ENCODE results near the gene SPSB1.
"Not testable (repeated sequence)": the region's sequence is repeated elsewhere in the genome, so short reads cannot be mapped to it uniquely, and the experiment has no call there.

The SPSB1 gene

DNA sequence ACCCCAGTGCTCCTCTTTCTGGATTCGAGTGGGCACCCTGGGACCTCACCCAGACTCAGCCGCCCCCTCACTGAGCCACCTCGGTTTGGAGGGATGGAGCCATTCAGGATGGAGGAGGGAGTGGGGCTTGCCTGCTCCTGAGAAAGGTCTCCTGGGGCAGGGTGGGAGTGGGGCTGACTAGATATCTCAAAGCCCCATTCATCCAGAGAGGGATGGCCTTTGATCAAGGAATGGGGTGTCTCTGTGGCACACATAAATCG lies 10.1 kb upstream of the SPSB1 start:
- H3K4me3 Mint-ChIP-seq = no peak overlapping the region
- no peak overlapping the region for H3K27ac Mint-ChIP-seq
- H3K27me3 Mint-ChIP-seq = no peaks in the 10 kb centered on the region
- H3K9me3 Mint-ChIP-seq = peaks cover 4% of the 10 kb centered on the region
- H3K4me1 Mint-ChIP-seq = peaks cover 44% of the 10 kb centered on the region
- H3K36me3 Mint-ChIP-seq = peaks cover 1% of the 10 kb centered on the region

- H3K4me3 Mint-ChIP-seq = peak overlapping the region; percentile 39
Observed at GRCh38 chr1:9284061-9284460, 8.6 kb upstream of the SPSB1 start.

DNA sequence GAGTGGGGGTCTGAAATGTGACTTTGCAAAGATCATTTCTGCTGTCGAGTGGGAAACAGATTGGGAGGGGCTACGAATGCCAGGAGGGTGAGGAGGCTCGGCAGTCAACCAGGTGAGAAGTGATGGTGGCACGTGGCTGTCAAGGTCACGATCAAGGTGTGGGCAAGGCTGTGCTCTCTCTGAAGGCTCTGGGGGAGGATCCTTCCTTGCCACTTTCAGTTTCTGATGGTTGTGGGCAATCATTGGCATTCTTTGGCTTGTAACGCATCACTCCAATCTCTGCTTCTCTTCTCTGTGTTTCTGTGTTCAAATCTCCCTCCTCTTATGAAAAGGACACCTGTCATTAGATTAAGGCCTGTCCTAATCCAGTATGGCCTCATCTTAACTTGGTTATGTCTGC lies 6.1 kb upstream of the SPSB1 start:
- Mint-ChIP-seq H3K36me3 (peaks cover 3% of the 10 kb centered on the region), H3K4me1 (peaks cover 28% of the 10 kb centered on the region), H3K9me3 (peaks cover 4% of the 10 kb centered on the region), H3K4me3 (no peak overlapping the region), H3K27me3 (no peaks in the 10 kb centered on the region), H3K27ac (peak overlapping the region; percentile 2)

More at GRCh38 chr1:9284061-9284460, 8.6 kb upstream of the SPSB1 start:
- H3K9me3 Mint-ChIP-seq = peaks cover 4% of the 10 kb centered on the region
- no peaks in the 10 kb centered on the region for H3K27me3 Mint-ChIP-seq
- peaks cover 40% of the 10 kb centered on the region for H3K4me1 Mint-ChIP-seq
- no peak overlapping the region for H3K27ac Mint-ChIP-seq
- peaks cover 3% of the 10 kb centered on the region for H3K36me3 Mint-ChIP-seq

- Mint-ChIP-seq H3K4me1 (peaks cover 13% of the 10 kb centered on the region), H3K27me3 (no peaks in the 10 kb centered on the region), H3K36me3 (peaks cover 3% of the 10 kb centered on the region), H3K9me3 (peaks cover 4% of the 10 kb centered on the region), H3K27ac (no peak overlapping the region), H3K4me3 (no peak overlapping the region)
Observed at GRCh38 chr1:9289090-9289534, 3.6 kb upstream of the SPSB1 start.

DNA sequence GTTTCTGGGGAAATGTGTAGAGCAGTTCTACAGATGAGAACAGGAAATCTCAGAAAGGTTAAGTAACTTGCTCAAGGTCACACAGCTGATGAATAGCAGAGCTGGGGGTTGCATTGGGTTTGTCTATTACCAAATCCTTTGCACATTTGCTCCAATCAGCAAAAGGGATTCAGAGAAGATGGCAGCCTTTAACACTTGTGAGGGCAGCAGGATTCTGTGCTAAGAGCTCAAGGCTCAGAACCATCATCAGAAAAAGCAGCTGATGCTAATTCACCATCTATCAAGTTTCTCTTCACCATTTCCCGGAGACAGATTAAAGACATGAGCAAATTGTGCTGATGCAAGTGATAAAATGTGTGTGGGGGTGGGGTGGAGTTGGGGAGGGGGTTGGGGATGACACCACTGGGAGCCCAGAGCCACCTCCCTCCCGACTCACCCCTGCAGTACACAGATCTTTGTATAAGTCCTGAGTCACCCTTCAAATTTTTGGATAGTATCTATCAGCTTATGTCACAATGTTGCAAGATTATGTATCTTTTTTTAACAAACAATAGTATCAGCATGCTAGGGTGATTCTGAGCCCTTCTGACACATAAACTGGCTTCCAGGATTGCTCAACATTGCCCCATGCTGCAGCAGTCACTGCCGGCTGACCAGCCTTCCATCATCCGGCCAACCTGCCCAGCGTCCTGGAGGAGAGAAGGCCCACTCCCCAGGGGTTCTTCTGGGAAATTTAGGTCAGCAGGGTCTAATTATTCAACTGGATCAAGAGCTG lies 2.8 kb upstream of the SPSB1 start:
- H3K36me3 Mint-ChIP-seq = peaks cover 2% of the 10 kb centered on the region
- H3K27ac Mint-ChIP-seq = peak overlapping the region; percentile 19
- H3K27me3 Mint-ChIP-seq = no peaks in the 10 kb centered on the region

GRCh38 chr1:9291914-9292360 lies 757 bp upstream of the SPSB1 start:
- Mint-ChIP-seq H3K4me1 (peaks cover 20% of the 10 kb centered on the region), H3K36me3 (peaks cover 2% of the 10 kb centered on the region), H3K4me3 (peak overlapping the region; percentile 53), H3K9me3 (no peaks in the 10 kb centered on the region), H3K27me3 (no peaks in the 10 kb centered on the region), H3K27ac (peak overlapping the region; percentile 4)

More for the DNA sequence above, 2.8 kb upstream of the SPSB1 start:
- no peaks in the 10 kb centered on the region for H3K9me3 Mint-ChIP-seq
- H3K4me1 Mint-ChIP-seq = peaks cover 9% of the 10 kb centered on the region
- H3K4me3 Mint-ChIP-seq = no peak overlapping the region

GRCh38 chr1:9293241-9293532 lies 493 bp downstream of the SPSB1 start:
- H3K4me3 Mint-ChIP-seq = no peak overlapping the region
- H3K9me3 Mint-ChIP-seq = no peaks in the 10 kb centered on the region
- no peak overlapping the region for H3K27ac Mint-ChIP-seq
- H3K4me1 Mint-ChIP-seq = peaks cover 25% of the 10 kb centered on the region
- H3K27me3 Mint-ChIP-seq = no peaks in the 10 kb centered on the region
- H3K36me3 Mint-ChIP-seq = peaks cover 2% of the 10 kb centered on the region

DNA sequence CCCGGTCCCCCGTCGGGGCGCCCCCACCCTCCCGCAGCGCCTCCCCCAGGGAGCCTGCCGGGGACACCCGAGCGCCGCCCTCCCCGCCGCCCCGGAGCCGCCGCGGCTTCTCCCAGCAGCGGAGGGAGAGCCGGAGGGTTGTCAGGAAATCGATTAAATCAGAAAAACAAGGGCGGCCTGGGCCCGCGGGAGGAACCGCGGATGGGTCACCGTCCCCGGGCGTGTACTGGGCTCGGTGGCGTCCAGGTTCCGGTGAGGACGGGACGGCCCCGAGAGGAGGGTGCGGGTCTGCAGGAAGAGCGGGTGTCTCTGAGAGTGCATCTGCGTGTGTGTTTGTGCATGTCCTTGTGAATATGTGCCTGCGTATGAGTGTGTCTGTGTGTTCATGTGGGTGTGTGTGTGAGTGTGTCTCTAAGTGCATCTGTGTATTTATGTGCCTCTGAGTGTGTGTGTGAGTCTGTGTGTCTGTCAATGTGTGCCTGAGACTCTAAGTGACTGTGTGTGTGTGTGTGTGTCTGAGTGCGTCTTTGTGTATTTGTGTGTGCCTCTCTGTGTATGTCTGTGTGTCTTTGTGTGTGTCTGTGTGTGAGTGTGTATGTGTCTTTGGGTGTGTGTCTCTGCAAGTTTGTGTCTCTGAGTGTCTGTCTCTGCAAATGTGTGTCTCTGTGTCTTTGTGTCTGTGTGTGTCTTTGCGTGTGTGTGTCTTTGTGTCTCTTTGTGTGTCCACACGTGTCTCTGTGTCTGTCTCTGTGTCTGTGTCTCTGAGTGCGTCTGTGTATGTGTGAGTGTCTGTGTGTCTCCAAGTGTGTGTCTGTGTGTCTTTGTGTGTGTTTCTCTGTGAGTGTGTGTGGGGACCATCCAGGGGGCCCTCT lies 1.1 kb downstream of the SPSB1 start:
- Mint-ChIP-seq H3K4me3 (no peak overlapping the region), H3K36me3 (peaks cover 2% of the 10 kb centered on the region), H3K27ac (no peak overlapping the region), H3K4me1 (peaks cover 25% of the 10 kb centered on the region), H3K9me3 (no peaks in the 10 kb centered on the region), H3K27me3 (no peaks in the 10 kb centered on the region)

DNA sequence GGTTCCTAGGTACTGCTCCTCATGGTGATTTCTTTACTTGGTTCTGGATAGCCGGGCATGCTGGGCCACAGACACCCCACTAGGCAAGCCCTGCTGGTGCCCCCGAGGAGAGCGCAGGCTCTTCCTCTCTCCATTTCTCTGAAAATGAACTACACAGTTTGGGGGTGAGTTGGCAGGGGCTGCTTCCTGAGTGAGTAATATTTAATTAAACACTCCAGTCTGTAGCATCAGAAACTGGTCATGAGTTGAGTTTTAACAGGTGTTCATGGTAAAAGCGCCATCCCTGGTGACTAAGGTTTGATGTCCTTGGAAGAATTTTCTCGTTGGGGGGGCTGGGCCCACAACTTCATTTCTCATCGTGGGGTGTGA lies 1.7 kb downstream of the SPSB1 start:
- Mint-ChIP-seq H3K36me3 (no peaks in the 10 kb centered on the region), H3K4me3 (no peak overlapping the region), H3K9me3 (no peaks in the 10 kb centered on the region), H3K4me1 (peaks cover 25% of the 10 kb centered on the region), H3K27me3 (no peaks in the 10 kb centered on the region), H3K27ac (no peak overlapping the region)

- H3K4me3 Mint-ChIP-seq = no peak overlapping the region
- no peak overlapping the region for H3K27ac Mint-ChIP-seq
Observed at GRCh38 chr1:9294910-9295636, 2.4 kb downstream of the SPSB1 start.

DNA sequence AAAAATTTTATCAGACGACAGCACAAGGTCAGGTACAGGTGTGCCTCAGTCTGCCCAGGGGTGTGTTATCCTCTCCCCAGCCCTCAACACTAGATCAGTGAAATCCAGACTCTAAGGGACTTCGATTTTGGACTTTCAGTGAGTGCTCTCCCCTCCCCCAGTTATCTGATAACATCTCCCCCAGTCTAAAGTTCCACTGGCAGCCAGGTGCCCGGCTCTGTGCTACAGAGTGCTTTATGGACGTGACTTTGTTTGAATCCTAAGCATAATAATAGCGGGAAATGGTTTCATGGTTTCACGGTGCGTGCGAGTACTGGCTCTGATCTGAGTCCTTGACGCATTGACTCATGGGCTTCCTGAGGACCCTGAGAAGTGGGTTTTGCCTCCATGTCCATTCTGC lies 3.2 kb downstream of the SPSB1 start:
- no peak overlapping the region for H3K4me3 Mint-ChIP-seq
- H3K9me3 Mint-ChIP-seq = no peaks in the 10 kb centered on the region
- H3K27ac Mint-ChIP-seq = no peak overlapping the region
- H3K27me3 Mint-ChIP-seq = no peaks in the 10 kb centered on the region
- H3K36me3 Mint-ChIP-seq = peaks cover 1% of the 10 kb centered on the region
- peaks cover 22% of the 10 kb centered on the region for H3K4me1 Mint-ChIP-seq

More at GRCh38 chr1:9294910-9295636, 2.4 kb downstream of the SPSB1 start:
- Mint-ChIP-seq H3K9me3 (no peaks in the 10 kb centered on the region), H3K27me3 (no peaks in the 10 kb centered on the region), H3K4me1 (peaks cover 19% of the 10 kb centered on the region), H3K36me3 (no peaks in the 10 kb centered on the region)

- peaks cover 22% of the 10 kb centered on the region for H3K4me1 Mint-ChIP-seq
- H3K4me3 Mint-ChIP-seq = no peak overlapping the region
- H3K27ac Mint-ChIP-seq = no peak overlapping the region
- no peaks in the 10 kb centered on the region for H3K9me3 Mint-ChIP-seq
- H3K36me3 Mint-ChIP-seq = peaks cover 2% of the 10 kb centered on the region
- no peaks in the 10 kb centered on the region for H3K27me3 Mint-ChIP-seq
Observed at GRCh38 chr1:9296850-9297249, 4.2 kb downstream of the SPSB1 start.

DNA sequence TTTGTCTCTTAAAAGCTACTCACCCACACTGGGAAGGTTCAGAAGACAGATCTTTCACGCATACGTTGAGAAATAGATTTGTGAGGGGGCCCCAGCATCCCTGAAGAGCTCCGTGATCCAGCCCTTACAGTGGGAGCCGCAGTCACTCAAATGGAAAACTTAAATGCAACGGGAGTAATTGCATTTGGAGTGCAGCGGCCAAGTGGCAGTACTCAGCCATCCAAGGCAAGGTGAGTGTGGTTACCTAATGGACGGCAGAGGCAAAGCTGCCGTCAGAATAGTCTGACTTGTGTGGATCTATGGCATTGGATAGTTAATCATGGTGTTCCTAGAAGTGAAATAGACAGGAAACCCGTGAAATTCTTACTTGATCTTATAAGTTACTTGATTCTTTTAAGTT lies 5.1 kb downstream of the SPSB1 start:
- H3K4me1 Mint-ChIP-seq = peaks cover 25% of the 10 kb centered on the region
- H3K27me3 Mint-ChIP-seq = no peaks in the 10 kb centered on the region
- H3K27ac Mint-ChIP-seq = no peak overlapping the region
- H3K36me3 Mint-ChIP-seq = peaks cover 2% of the 10 kb centered on the region
- H3K9me3 Mint-ChIP-seq = no peaks in the 10 kb centered on the region
- H3K4me3 Mint-ChIP-seq = no peak overlapping the region

DNA sequence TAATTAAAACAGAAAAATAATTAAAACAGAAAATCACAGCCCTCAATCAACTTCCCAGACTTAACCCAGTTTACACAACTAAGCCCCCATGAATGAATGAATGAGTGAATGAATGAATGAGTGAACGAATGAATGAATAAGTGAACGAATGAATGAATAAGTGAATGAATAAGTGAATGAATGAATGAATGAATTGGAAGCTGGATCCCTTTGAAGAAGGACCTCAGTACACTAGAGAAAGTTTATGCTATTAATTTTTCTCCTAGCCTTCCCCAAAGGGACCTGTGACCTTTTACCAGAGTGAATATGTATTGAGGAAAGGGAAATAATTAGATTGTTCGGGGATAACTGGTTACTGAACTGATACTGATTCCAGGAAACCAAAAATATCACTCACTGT lies 5.6 kb downstream of the SPSB1 start:
- Mint-ChIP-seq H3K36me3 (peaks cover 2% of the 10 kb centered on the region), H3K4me1 (peaks cover 25% of the 10 kb centered on the region), H3K27ac (no peak overlapping the region), H3K4me3 (no peak overlapping the region), H3K27me3 (no peaks in the 10 kb centered on the region), H3K9me3 (no peaks in the 10 kb centered on the region)

GRCh38 chr1:9299571-9300541 lies 7.2 kb downstream of the SPSB1 start:
- not testable (repeated sequence) for H3K4me3 Mint-ChIP-seq, H3K27ac Mint-ChIP-seq, H3K9me3 Mint-ChIP-seq, H3K36me3 Mint-ChIP-seq, H3K27me3 Mint-ChIP-seq
- peaks cover 25% of the 10 kb centered on the region for H3K4me1 Mint-ChIP-seq
